Cardiac muscle cell (in vitro differentiated cells and primary cell): ENCODE data around the gene SPI1. TPM values are rescaled to one million over a fixed set of nuclear protein-coding genes. Genes with fewer than 3 reads are reported as not detected.

Experiments
- DNase-seq, 2 donors: peaks; one replicate each; pipeline versions ENCODE4 v3.0.0 to v3.0.0-alpha.2; 2010 to 2017; ENCODE audit warnings: low read depth in 1 of 2, low spot score in 1 of 2
- H3K27ac ChIP-seq: fragments of 200-600 bp; sonication (generic); 2 replicates; pipeline ENCODE4 v1.5.1; 2016
- H3K27me3 ChIP-seq: fragments of 200-600 bp; sonication (generic); 2 replicates; pipeline ENCODE4 v1.6.0; 2016; ENCODE audit warnings: control low read depth
- H3K36me3 ChIP-seq: fragments of 200-600 bp; sonication (generic); 2 replicates; pipeline ENCODE4 v1.5.1; 2016; ENCODE audit warnings: control low read depth
- H3K4me1 ChIP-seq: fragments of 200-600 bp; sonication (generic); 2 replicates; pipeline ENCODE4 v1.8.1; 2017; ENCODE audit warnings: low read depth, mild to moderate bottlenecking, mixed run types
- H3K4me3 ChIP-seq: fragments of 200-600 bp; sonication (generic); 2 replicates; pipeline ENCODE4 v1.5.1; 2016; ENCODE audit warnings: mild to moderate bottlenecking
- H3K9me3 ChIP-seq: fragments of 200-600 bp; sonication (generic); 2 replicates; pipeline ENCODE4 v1.5.1; 2017; ENCODE audit warnings: low read depth, mild to moderate bottlenecking, control low read depth
- polyA plus RNA-seq: library from polyadenylated mRNA; unstranded; fragments of >200 nt; fragmentation: Nextera tagmentation; extraction: Ambion mirVana; gene quantifications from 2 replicates; pipeline ENCODE4 v1.2.1, GENCODE V29; 2016
- total RNA-seq: library from RNA; depleted of rRNA; stranded (reverse); fragments of >200 nt; gene quantifications from 2 replicates; pipeline ENCODE4 v1.2.3, GENCODE V29; 2016
- TF ChIP-seq, protein P1 (sequence below): IDR thresholded peaks from 2 replicates; pipeline ENCODE4 v1.5.1; 2012; ENCODE audit warnings: low read depth, mild to moderate bottlenecking, low read length

SPI1 gene
- total and polyA plus RNA-seq, 2 experiments from 2014 or later: 0.56 TPM; not detected in 1

GRCh38 chr11:47352556-47352955 lies 25.8 kb downstream of the SPI1 start, which contains the start of gene MYBPC3:
MYBPC3 (minus strand) TSS chr11:47352702; CDS start chr11:47352647, 55 bp downstream.
- peak within 1 kb of the TSS; percentile 30 for H3K4me3 ChIP-seq

DNA sequence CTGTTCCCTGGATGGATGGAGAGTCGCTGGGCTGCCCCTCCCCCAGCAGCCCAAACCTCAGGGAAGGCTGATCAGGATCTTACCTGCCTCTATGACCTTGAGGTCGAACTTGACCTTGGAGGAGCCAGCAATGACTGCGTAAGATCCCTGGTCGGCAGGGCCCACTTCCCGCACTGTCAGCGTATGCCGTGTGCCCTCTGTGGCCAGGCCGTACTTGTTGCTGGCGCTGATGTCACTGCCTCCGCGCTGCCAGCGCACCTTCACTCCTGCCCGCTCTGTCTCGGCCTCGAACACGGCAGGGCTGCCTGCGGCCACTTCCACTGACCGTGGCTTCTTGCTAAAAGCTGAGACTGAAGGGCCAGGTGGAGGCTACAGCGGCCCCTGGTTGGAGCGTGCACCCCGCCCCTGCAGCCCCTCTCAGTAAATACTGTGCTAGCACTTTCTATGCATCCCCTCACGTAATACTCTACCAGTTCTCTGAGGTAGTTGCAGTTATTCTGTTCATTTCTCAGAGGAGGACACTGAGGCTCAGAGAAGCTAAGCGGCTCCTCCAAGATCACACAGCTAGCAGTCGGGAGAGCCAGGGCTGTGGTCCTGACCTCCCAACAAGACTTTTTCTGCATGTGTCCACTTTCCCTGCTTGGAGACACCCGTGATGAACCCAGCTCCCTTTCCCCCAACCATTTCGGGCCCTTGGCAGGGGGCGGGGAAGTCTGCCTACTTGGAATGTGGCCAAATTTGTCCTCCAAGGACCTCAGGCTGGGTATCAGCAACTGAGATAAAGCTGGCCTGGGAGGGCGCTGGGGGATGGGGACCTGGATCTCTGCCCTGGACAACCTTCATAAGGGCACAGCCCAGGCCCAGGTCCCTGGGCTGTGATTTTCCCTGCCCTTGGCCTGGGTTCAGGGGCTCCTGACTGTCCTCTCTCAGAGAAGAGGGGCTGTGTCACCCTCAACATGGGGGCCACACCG lies 26.9 kb downstream of the SPI1 start:
- Histone ChIP-seq H3K27ac (peak overlapping the region; percentile 96), H3K27me3 (no peaks in the 10 kb centered on the region), H3K4me3 (peak overlapping the region; percentile 30), H3K4me1 (peaks cover 53% of the 10 kb centered on the region), H3K36me3 (peaks cover 20% of the 10 kb centered on the region), H3K9me3 (no peaks in the 10 kb centered on the region)
- DNase-seq: peak; percentile 20 to 89
- TF ChIP-seq, protein P1, sequence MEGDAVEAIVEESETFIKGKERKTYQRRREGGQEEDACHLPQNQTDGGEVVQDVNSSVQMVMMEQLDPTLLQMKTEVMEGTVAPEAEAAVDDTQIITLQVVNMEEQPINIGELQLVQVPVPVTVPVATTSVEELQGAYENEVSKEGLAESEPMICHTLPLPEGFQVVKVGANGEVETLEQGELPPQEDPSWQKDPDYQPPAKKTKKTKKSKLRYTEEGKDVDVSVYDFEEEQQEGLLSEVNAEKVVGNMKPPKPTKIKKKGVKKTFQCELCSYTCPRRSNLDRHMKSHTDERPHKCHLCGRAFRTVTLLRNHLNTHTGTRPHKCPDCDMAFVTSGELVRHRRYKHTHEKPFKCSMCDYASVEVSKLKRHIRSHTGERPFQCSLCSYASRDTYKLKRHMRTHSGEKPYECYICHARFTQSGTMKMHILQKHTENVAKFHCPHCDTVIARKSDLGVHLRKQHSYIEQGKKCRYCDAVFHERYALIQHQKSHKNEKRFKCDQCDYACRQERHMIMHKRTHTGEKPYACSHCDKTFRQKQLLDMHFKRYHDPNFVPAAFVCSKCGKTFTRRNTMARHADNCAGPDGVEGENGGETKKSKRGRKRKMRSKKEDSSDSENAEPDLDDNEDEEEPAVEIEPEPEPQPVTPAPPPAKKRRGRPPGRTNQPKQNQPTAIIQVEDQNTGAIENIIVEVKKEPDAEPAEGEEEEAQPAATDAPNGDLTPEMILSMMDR: no peak

More at GRCh38 chr11:47352556-47352955, 25.8 kb downstream of the SPI1 start, which contains the start of gene MYBPC3:
- Histone ChIP-seq H3K4me1 (peaks cover 53% of the 10 kb centered on the region), H3K27ac (peak within 1 kb of the TSS; percentile 96), H3K9me3 (no peaks in the 10 kb centered on the region), H3K36me3 (peaks cover 10% of the 10 kb centered on the region), H3K27me3 (no peaks in the 10 kb centered on the region)
- TF ChIP-seq, protein P1: no peak
- peak in 1 of 2 donors; percentile 87 for DNase-seq

DNA sequence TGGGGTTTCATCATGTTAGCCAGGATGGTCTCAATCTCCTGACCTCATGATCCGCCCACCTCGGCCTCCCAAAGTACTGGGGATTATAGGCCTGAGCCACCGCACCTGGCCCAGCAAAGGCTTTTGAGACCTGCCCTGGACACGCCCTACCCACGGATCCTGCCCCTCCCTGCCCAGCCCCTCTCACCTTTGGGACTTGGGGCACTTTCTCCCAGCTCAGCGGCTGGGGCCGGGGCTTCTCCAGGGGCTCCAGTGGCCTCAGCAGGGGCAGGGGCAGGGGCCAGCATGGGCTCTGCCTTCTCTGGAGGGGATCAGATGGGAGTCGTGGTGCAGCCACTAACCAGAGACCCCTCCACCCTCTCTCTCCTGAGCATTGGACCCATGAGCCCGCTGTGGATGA lies 28.0 kb downstream of the SPI1 start:
- H3K4me3 ChIP-seq: peak overlapping the region; percentile 30
- peaks cover 30% of the 10 kb centered on the region for H3K36me3 ChIP-seq

DNA sequence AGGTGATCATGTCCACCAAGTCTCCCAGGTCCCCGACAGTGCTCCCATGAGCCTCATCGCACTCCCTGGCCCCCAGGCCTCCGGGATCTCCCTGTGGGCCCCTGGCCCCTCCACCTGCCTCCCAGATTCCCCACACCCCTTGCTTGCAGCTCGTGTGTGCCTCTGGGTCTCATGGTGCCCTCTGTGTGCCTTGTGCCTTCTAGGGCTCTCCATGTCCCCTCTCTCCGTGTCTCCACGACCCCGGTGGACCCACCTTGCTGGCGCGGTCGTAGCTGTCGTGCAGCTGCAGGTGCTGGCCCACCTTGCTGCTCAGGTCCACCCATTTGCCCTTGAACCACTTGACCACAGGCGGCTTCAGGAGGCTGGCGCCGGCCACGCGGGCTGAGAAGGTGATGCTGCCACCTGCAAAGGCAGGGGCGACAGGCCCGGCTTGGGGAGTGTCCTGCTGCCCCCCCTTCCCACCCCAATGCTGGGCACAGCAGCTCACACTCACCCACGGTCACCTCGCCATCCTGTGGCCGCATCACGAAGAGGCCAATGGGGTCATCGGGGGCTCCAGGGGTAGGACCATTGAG lies 28.7 kb downstream of the SPI1 start:
- Histone ChIP-seq H3K4me3 (no peak overlapping the region), H3K36me3 (peaks cover 37% of the 10 kb centered on the region), H3K4me1 (peaks cover 49% of the 10 kb centered on the region), H3K27me3 (no peaks in the 10 kb centered on the region), H3K27ac (peak overlapping the region; percentile 68), H3K9me3 (no peaks in the 10 kb centered on the region)
- TF ChIP-seq, protein P1: no peak
- DNase-seq: no peak

More for the DNA sequence above, 28.0 kb downstream of the SPI1 start:
- no peak for DNase-seq
- peak overlapping the region; percentile 96 for H3K27ac ChIP-seq
- H3K27me3 ChIP-seq: no peaks in the 10 kb centered on the region
- H3K4me1 ChIP-seq: peaks cover 53% of the 10 kb centered on the region
- TF ChIP-seq, protein P1: no peak
- H3K9me3 ChIP-seq: no peaks in the 10 kb centered on the region

DNA sequence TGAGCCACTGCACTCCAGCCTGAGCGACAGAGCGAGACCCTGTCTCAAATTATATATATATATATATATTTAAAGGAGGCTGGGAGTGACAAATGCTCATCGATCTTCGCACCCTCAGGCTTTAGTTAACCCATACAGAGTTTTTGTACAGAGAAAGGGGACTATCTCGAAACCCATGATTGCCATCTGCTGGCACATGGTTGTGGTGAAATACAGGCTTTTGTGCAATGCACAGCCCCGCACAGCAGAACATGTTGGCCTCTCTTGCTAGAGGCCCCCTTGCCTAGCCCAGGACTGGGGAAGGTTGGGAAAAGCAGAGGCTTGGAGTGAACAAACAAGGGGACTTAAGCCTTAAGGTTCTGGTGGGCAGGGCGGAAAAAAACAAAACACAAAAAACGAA lies 29.5 kb downstream of the SPI1 start:
- Histone ChIP-seq H3K27me3 (no peaks in the 10 kb centered on the region), H3K36me3 (peaks cover 44% of the 10 kb centered on the region), H3K9me3 (no peaks in the 10 kb centered on the region), H3K4me1 (peaks cover 42% of the 10 kb centered on the region), H3K4me3 (no peak overlapping the region), H3K27ac (peak overlapping the region; percentile 68)
- TF ChIP-seq, protein P1: peak; percentile 14
- peak in 1 of 2 donors; percentile 43 for DNase-seq
